IPS-18a (cell line): ENCODE data around the gene URB1.

Experiments used
- H3K27ac ChIP-seq: one replicate; pipeline ENCODE4 v1.5.1; 2013; ENCODE audit warnings: low read length
- H3K27me3 ChIP-seq: one replicate; pipeline ENCODE4 v1.6.1; 2013; ENCODE audit warnings: mild to moderate bottlenecking, low read length; ENCODE audit not compliant: control insufficient read depth, insufficient read depth
- H3K36me3 ChIP-seq: one replicate; pipeline ENCODE4 v1.6.1; 2013; ENCODE audit warnings: low read depth, low read length; ENCODE audit not compliant: control insufficient read depth
- H3K4me1 ChIP-seq: one replicate; pipeline ENCODE4 v1.6.1; 2013; ENCODE audit warnings: low read depth, low read length; ENCODE audit not compliant: control insufficient read depth
- H3K4me3 ChIP-seq: one replicate; pipeline ENCODE4 v1.5.1; 2013; ENCODE audit warnings: low read length
- H3K9ac ChIP-seq: one replicate; pipeline ENCODE4 v1.6.1; 2013; ENCODE audit warnings: mild to moderate bottlenecking, low read length, moderate library complexity
- H3K9me3 ChIP-seq: one replicate; pipeline ENCODE4 v1.6.1; 2013; ENCODE audit warnings: low read depth, low read length; ENCODE audit not compliant: control insufficient read depth

The URB1 gene

DNA sequence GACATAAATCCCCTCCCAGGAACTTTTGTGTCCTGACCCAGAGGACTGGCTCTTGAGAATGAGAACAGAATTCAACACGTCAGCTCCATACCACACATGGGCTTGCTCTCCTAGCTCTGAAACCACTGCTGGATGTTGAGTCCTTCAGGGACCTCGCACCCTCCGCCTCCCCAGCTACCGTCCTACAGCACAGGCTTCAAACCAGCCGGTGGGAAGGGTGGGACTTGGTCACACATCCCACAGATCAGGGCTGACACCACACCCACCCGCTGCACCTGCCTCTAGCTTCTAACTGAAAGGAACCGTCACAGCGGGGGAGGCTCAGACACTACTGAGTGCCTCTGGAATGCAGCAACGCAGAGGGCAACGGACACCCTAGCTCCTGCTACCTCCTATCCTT, 70.1 kb downstream of the URB1 start:
- H3K27ac ChIP-seq: no peak overlapping the region
- no peaks in the 10 kb centered on the region for H3K27me3 ChIP-seq
- H3K4me3 ChIP-seq: no peak overlapping the region
- H3K9me3 ChIP-seq: no peaks in the 10 kb centered on the region
- H3K4me1 ChIP-seq: no peaks in the 10 kb centered on the region
- H3K36me3 ChIP-seq: peaks cover 98% of the 10 kb centered on the region
- no peak overlapping the region for H3K9ac ChIP-seq

GRCh38 chr21:32322103-32322502, 70.7 kb downstream of the URB1 start:
- no peaks in the 10 kb centered on the region for H3K9me3 ChIP-seq
- H3K27me3 ChIP-seq: no peaks in the 10 kb centered on the region
- H3K27ac ChIP-seq: no peak overlapping the region
- no peak overlapping the region for H3K4me3 ChIP-seq
- no peaks in the 10 kb centered on the region for H3K4me1 ChIP-seq
- H3K36me3 ChIP-seq: peaks cover 98% of the 10 kb centered on the region
- H3K9ac ChIP-seq: no peak overlapping the region

DNA sequence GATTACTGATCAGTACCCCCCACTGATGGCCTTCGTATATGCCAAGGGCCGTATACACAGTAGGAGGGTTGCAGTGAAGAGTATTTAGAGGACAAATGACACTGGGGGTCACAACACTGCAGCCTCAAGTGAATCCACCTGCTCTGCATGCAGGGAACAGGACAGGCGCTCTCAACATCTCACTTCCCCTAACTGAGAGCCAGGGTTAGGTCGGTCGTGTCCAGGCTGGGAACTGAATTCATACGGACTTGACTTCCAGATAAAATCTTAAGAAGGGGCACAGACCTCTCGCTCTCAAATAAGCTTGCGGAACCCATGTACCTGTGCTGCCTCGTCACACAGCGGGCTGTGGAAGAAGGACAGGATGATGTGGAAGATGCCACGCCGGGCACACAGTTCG, 71.3 kb downstream of the URB1 start:
- Histone ChIP-seq H3K9me3 (no peaks in the 10 kb centered on the region), H3K4me1 (no peaks in the 10 kb centered on the region), H3K4me3 (no peak overlapping the region), H3K36me3 (peaks cover 99% of the 10 kb centered on the region), H3K27me3 (no peaks in the 10 kb centered on the region), H3K9ac (no peak overlapping the region), H3K27ac (no peak overlapping the region)

DNA sequence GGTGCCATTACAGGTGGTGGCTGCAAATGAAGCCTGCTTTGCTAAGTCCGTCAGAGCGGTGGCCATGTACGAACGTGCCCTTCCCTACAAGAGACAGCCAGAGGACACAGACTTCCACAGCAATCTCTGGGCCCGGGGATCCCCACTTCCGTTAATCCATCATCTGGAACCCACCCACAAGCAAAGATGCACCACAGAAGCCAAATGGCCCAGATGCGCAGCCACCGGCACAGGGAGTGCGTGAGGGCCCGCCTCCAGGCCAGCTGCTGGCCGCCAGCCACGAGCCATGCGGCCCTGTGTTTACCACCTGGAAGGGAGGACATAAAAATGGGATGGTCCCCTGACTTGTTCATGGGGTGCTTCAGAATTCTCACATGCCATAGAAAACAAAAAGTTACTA, 72.1 kb downstream of the URB1 start:
- Histone ChIP-seq H3K9ac (no peak overlapping the region), H3K27me3 (no peaks in the 10 kb centered on the region), H3K27ac (no peak overlapping the region), H3K36me3 (peaks cover 98% of the 10 kb centered on the region), H3K4me1 (no peaks in the 10 kb centered on the region), H3K9me3 (no peaks in the 10 kb centered on the region), H3K4me3 (no peak overlapping the region)

DNA sequence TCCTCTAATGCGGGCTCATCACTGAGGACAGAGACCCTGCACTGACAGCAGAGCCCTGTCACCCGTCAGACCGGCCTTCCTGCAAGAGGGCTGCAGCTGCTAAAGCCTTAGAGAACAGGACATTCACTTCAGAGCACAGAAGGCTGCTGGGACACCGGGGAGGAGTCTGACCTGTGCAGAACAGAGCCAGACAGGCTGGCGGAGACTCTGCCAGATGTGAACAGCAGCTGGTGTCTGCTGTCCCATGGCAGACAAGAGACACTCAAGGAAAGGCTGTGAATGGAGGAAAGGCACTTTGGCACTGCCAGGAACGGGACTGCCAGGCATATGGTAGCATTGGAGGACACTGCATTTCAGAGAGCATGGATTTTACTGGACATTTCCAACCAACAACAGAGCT, 72.8 kb downstream of the URB1 start:
- H3K27me3 ChIP-seq: no peaks in the 10 kb centered on the region
- no peaks in the 10 kb centered on the region for H3K4me1 ChIP-seq
- H3K9ac ChIP-seq: no peak overlapping the region
- peaks cover 92% of the 10 kb centered on the region for H3K36me3 ChIP-seq
- no peak overlapping the region for H3K4me3 ChIP-seq
- no peak overlapping the region for H3K27ac ChIP-seq
- no peaks in the 10 kb centered on the region for H3K9me3 ChIP-seq

DNA sequence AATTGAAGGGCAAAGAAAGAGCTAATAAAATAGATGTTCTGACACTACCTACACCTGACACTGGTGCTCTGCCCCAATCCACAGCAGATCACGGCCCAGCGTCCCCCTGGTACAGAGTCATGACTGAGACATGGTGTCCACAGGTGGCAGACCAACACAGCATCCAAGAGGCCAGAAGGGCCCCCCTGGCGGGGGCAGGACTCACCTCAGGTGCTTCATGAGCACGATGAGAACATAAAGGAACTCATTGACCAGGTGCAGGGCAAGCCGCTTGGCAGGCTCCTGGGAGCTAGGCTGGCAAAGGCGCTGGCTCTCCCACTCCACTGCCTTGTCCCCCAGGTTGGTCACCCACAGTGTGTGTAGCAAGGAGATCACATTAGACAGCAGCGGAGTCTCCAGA, 73.8 kb downstream of the URB1 start:
- Histone ChIP-seq H3K36me3 (peaks cover 90% of the 10 kb centered on the region), H3K4me1 (no peaks in the 10 kb centered on the region)

GRCh38 chr21:32317726-32318125, 75.1 kb downstream of the URB1 start:
- Histone ChIP-seq H3K27me3 (no peaks in the 10 kb centered on the region), H3K4me1 (no peaks in the 10 kb centered on the region), H3K9ac (no peak overlapping the region), H3K27ac (no peak overlapping the region), H3K36me3 (peaks cover 77% of the 10 kb centered on the region), H3K9me3 (no peaks in the 10 kb centered on the region), H3K4me3 (no peak overlapping the region)

More for the DNA sequence above, 73.8 kb downstream of the URB1 start:
- Histone ChIP-seq H3K9me3 (no peaks in the 10 kb centered on the region), H3K4me3 (no peak overlapping the region), H3K27me3 (no peaks in the 10 kb centered on the region), H3K9ac (no peak overlapping the region), H3K27ac (no peak overlapping the region)

GRCh38 chr21:32316361-32317215, 76.2 kb downstream of the URB1 start:
- no peak overlapping the region for H3K27ac ChIP-seq
- H3K9me3 ChIP-seq: no peaks in the 10 kb centered on the region
- no peaks in the 10 kb centered on the region for H3K4me1 ChIP-seq
- H3K9ac ChIP-seq: no peak overlapping the region
- no peaks in the 10 kb centered on the region for H3K27me3 ChIP-seq
- peaks cover 73% of the 10 kb centered on the region for H3K36me3 ChIP-seq
- H3K4me3 ChIP-seq: no peak overlapping the region

DNA sequence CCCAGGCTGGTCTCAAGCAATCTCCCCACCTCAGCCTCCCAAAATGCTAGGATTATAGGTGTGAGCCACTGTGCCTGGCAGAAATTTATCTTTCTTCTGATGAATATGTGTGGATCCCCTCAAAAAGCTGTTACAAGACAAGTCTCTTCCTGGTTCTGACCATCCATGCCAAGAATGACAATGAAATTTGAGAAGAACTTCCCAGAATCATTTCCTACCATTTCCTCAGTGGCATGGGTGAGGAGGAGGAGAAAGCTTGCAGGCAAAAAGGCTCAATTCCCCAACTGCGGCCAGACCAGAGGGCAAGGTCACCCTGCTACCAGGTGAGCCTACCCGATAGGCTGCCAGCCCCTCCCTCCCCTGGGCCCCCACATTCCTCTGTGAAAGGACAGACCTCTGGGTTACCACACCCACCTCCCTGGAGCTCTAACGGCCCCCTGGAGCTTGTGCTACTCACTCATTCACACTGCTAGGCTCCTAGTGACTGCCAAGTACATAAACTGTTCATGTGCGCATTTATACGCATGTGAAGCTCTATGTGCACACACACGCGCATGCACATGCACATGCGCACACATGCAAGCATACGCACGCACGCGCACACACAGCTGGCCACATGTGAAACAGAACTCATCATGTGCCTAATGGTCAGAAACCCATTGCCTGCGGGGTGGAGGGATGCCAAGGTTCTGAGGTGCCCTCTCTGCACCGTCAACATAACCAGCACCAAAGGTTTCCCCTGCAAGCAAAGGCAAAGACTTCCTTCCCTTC, 77.1 kb downstream of the URB1 start:
- no peak overlapping the region for H3K27ac ChIP-seq
- H3K4me3 ChIP-seq: no peak overlapping the region
- no peak overlapping the region for H3K9ac ChIP-seq
- H3K36me3 ChIP-seq: peaks cover 66% of the 10 kb centered on the region
- no peaks in the 10 kb centered on the region for H3K9me3 ChIP-seq
- H3K4me1 ChIP-seq: no peaks in the 10 kb centered on the region
- H3K27me3 ChIP-seq: no peaks in the 10 kb centered on the region

- H3K4me3 ChIP-seq: no peak overlapping the region
- peaks cover 57% of the 10 kb centered on the region for H3K36me3 ChIP-seq
- H3K4me1 ChIP-seq: no peaks in the 10 kb centered on the region
- H3K9ac ChIP-seq: no peak overlapping the region
- H3K9me3 ChIP-seq: no peaks in the 10 kb centered on the region
- no peak overlapping the region for H3K27ac ChIP-seq
- H3K27me3 ChIP-seq: no peaks in the 10 kb centered on the region
Measured at GRCh38 chr21:32314806-32315205, 78.0 kb downstream of the URB1 start.

DNA sequence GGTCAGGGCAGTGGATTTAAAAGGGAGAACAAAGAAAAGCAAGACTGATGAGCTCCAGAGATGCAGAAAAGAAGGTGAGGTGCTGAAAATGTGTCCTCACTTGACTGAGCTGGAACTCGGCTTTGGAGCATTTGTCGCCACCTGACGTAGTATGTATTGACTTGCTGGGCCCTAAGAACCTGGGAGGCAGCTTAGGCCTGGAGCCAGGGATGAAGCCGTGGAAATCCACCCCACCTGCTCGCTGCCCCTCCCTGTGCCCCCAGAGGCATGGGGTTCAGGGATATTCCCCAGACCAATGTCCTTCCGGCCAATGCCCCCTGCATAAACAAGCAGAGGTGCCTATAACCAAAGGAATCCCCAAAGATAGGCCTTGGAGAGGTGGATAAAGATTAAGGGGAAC, 79.8 kb downstream of the URB1 start:
- Histone ChIP-seq H3K36me3 (peaks cover 39% of the 10 kb centered on the region), H3K4me3 (no peak overlapping the region), H3K9ac (no peak overlapping the region), H3K4me1 (no peaks in the 10 kb centered on the region), H3K9me3 (no peaks in the 10 kb centered on the region), H3K27ac (no peak overlapping the region), H3K27me3 (no peaks in the 10 kb centered on the region)
